SK-N-MC (cell line): ENCODE data around the gene CAMKK2.
"Not testable (repeated sequence)": the region's sequence is repeated elsewhere in the genome, so short reads cannot be mapped to it uniquely, and the experiment has no call there.

Experiments used
- DNase-seq: peaks from one replicate; pipeline ENCODE4 v3.0.0-alpha.2; 2011; ENCODE audit warnings: low read depth, low spot score
- H3K27ac ChIP-seq: fragments of 200-600 bp; sonication (generic); 2 replicates; pipeline ENCODE4 v1.5.1; 2016; ENCODE audit warnings: mixed run types
- H3K36me3 ChIP-seq: fragments of 200-600 bp; sonication (generic); 2 replicates; pipeline ENCODE4 v1.6.1; 2017; ENCODE audit warnings: antibody characterized with exemption, low read length, mixed read lengths; ENCODE audit not compliant: insufficient read depth
- H3K4me3 ChIP-seq: fragments of 200-600 bp; sonication (generic); 2 replicates; pipeline ENCODE4 v1.5.1; 2016
- H3K9ac ChIP-seq: fragments of 200-600 bp; sonication (generic); 2 replicates; pipeline ENCODE4 v1.8.0; 2017; ENCODE audit warnings: mixed run types, mixed read lengths; ENCODE audit not compliant: insufficient read length
- H3K9me3 ChIP-seq: fragments of 200-600 bp; sonication (generic); 2 replicates; pipeline ENCODE4 v1.6.1; 2017; ENCODE audit warnings: low read depth, mild to moderate bottlenecking, antibody characterized with exemption, low read length, moderate library complexity, mixed read lengths
- EZH2 ChIP-seq: fragments of 200-600 bp; sonication (generic); IDR thresholded peaks from one replicate; pipeline ENCODE4 v1.6.1; 2017; ENCODE audit warnings: antibody characterized with exemption
- FOXP2 ChIP-seq: optimal IDR thresholded peaks from 2 replicates; pipeline ENCODE3; 2011; ENCODE audit warnings: mild to moderate bottlenecking, moderate library complexity; ENCODE audit not compliant: insufficient read depth; ENCODE audit errors: extremely low read length, control extremely low read depth
- POLR2AphosphoS5 ChIP-seq: IDR thresholded peaks from 2 replicates; pipeline ENCODE4 v1.6.1; 2012; ENCODE audit warnings: mild to moderate bottlenecking, low read depth, low read length, borderline replicate concordance

Gene CAMKK2

DNA sequence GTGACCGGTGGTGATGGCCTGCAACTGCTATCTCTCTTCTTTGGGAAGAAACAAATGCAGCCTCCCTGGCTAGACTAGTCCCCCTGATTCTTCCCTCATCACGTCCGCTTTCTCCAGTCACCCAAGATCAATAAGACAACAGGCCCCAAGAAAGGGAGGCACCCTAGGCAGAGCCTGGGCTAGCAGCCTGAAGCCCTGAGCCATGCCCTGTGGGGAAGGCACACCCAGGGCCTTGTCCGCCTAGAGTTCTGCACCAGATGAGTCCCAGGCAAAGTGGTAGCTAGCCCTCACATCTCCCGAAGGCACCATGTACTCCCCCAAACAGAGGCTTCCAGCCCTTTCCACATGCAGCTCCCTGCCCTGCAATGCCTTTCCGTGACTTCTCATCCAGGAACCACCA, 35.1 kb downstream of the CAMKK2 start:
- no peak overlapping the region for H3K4me3 ChIP-seq
- H3K27ac ChIP-seq = no peak overlapping the region
- H3K9ac ChIP-seq = no peak overlapping the region
- H3K9me3 ChIP-seq = no peaks in the 10 kb centered on the region
- TF ChIP-seq EZH2 (no peak), FOXP2 (no peak), POLR2AphosphoS5 (no peak)
- peaks cover 51% of the 10 kb centered on the region for H3K36me3 ChIP-seq
- DNase-seq = no peak

DNA sequence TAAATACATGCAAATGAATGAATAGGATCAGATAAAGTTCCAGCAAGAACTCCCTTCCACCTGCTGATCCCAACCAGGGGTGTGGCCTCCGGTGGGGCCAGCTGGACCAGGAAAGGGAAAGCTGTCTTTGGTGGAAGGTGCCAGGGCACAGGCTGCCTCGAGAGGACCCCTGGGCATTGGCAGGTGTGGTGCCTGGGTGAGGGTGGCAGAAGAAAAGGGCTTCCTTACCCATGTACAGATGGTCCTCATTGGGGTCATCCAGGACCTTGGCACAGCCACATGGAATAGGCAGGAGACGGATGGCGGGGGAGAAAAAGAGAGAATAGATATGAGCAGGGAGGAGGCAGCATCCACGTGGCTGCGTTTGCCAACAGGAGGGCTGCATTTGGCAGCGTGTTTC, 36.4 kb downstream of the CAMKK2 start:
- no peak overlapping the region for H3K27ac ChIP-seq
- no peak overlapping the region for H3K9ac ChIP-seq
- peaks cover 58% of the 10 kb centered on the region for H3K36me3 ChIP-seq
- TF ChIP-seq POLR2AphosphoS5 (no peak), EZH2 (no peak), FOXP2 (no peak)
- no peaks in the 10 kb centered on the region for H3K9me3 ChIP-seq
- H3K4me3 ChIP-seq = no peak overlapping the region
- no peak for DNase-seq

DNA sequence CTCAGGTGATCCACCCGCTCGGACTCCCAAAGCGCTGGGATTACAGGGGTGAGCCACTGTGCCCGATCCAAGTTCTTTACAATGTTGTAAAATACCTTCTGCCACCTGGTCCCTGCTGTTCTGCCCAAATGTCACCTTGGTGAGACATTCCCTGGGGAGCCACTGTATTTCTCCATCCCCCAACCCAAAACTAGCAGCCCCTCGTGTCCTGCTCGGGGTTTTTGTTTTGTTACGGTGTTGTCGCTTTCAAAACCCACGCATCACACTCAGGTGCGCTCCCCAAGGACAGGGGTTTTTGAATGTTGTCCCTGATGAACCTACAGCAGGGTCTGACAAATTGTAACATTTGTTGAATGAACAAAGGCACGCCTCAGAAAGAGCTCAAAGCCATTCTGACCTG, 37.4 kb downstream of the CAMKK2 start:
- H3K4me3 ChIP-seq = no peak overlapping the region
- H3K36me3 ChIP-seq = peaks cover 64% of the 10 kb centered on the region
- no peak overlapping the region for H3K27ac ChIP-seq
- H3K9ac ChIP-seq = no peak overlapping the region
- TF ChIP-seq FOXP2 (no peak), POLR2AphosphoS5 (no peak), EZH2 (no peak)
- no peaks in the 10 kb centered on the region for H3K9me3 ChIP-seq
- no peak for DNase-seq

DNA sequence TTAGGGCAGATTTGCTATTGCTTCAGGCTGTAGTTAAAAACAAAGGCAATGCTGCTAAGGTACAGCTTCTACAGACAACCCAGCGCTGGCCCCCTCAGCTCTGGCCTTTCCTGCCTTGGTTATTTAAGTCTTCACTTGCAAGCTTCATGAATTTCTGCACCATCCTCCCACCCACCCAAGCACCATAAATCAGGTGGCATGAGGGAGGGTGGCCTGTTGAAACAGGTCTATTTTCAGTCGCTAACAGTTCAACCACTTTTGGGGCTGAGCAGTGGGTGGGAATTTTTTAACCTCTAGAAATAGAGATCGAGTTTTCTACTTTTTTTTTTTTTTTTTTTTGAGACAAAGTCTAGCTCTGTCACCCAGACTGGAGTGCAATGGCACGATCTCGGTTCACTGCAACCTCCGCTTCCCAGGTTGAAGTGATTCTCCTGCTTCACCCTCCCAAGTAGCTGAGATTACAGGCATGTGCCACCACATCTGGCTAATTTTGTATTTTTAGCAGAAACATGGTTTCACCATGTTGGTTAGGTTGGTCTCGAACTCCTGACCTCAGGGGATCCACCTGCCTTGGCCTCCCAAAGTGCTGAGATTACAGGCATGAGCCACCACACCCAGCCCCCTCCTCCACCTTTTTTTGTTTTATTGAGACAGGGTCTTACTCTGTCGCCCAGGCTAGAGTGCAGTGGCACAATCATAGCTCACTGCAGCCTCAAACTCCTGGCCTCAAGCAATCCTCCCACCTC, 38.6 kb downstream of the CAMKK2 start:
- H3K27ac ChIP-seq, H3K9ac ChIP-seq, DNase-seq, H3K4me3 ChIP-seq, H3K9me3 ChIP-seq: not testable (repeated sequence)
- peaks cover 64% of the 10 kb centered on the region for H3K36me3 ChIP-seq

DNA sequence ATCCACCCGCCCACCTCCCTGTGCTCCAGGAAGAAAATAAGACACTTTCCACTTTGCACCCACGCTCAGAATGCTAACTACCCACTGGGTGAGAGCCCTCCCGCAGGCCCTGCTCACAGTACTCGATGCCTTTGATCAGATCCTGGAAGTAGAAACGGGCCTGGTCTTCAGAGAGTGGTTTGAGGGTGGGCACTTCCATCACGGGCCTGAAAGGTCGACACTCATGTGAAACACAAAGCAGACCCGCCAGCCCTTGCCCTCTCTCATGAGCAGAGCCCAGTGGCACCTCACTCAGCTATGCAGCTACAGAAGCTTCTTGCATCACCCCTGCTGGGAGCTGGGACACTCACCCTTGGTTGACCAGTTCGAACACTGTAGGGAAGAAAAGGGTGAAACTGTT, 41.1 kb downstream of the CAMKK2 start:
- TF ChIP-seq FOXP2 (no peak), POLR2AphosphoS5 (no peak), EZH2 (no peak)
- no peak overlapping the region for H3K4me3 ChIP-seq
- no peak overlapping the region for H3K9ac ChIP-seq
- no peak for DNase-seq
- H3K36me3 ChIP-seq = peaks cover 67% of the 10 kb centered on the region
- no peaks in the 10 kb centered on the region for H3K9me3 ChIP-seq
- no peak overlapping the region for H3K27ac ChIP-seq

DNA sequence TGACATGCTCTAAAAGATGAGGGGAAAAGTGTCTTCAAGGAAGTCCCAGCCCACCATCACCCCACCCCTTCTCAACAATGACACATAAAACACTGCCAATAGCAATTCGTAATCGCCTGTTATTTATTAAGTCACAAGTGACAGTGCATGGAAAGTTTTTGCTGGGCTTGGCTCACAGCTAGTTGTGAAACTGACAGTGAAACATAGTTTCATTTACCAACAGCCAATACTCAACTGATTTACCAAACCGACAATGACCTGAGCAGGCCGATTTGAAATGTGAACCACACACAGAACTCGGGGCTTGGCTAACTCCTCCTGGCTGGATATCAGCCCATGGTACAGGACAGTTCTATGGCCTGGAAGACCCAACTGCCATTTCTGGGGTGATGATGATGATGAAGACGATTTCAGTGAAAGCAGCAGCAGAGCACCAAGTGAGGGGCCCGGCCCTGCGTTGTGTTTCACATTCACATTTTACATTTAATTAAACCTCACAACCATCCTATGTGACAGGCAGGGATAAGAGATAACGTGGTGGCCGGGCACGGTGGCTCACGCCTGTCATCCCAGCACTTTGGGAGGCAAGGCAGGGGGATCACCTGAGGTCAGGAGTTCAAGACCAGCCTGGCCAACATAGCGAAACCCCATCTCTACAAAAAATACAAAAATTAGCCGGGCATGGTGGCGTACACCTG, 42.7 kb downstream of the CAMKK2 start:
- TF ChIP-seq POLR2AphosphoS5 (no peak), FOXP2 (no peak), EZH2 (no peak)
- Histone ChIP-seq H3K27ac (no peak overlapping the region), H3K9ac (no peak overlapping the region), H3K9me3 (no peaks in the 10 kb centered on the region), H3K36me3 (peaks cover 67% of the 10 kb centered on the region), H3K4me3 (no peak overlapping the region)
- DNase-seq = no peak

DNA sequence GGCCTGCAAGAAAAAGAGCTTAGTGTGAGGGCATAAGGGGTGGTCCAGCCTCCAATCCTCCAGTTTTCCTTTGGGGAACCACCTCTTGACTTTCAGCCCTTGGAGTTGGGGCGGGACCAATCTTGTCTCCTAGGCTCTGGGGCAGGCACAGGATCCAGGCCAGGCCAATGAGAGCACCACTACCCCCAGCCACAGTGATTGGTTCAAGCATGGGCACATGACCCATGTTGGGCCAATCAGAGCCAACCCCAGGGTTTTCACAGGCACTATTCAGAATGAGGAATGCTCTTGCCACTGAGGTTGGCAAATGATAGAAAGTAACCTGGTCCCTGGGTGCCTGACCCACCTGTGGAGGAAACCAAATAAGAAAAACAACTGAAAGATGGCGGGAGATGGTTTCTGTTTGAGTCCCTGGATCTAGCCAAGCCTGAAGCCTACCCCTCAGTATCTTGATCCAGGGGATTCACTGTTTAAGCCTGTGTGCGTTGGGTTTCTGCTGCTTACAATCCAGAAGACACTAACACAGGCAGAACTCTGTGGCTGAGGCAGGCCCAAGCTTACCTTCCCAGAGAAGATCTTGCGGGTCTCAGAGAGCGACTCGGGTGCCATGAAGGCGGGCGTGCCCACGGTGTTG, 43.7 kb downstream of the CAMKK2 start:
- TF ChIP-seq EZH2 (no peak), FOXP2 (no peak)
- Histone ChIP-seq H3K9me3 (no peaks in the 10 kb centered on the region), H3K36me3 (peaks cover 72% of the 10 kb centered on the region), H3K27ac (no peak overlapping the region), H3K9ac (no peak overlapping the region), H3K4me3 (no peak overlapping the region)
- no peak for DNase-seq

DNA sequence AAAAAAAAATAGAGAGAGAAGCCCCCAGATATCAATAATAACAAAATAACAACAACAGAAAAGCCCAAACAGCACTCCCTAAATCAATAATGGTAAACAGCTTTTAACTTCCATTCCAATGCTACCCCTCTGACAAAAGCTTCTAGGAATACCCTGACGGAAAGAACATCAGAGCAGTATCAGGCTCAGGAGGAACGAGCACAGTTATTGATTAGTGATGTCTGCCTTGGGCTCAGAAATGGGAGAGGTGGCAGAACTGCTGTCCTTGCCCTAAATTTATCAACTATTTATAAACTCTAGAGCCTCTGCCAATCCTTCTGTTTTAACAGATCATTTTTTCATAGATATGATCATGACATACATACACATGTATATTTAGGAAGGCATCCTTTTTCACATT, 44.7 kb downstream of the CAMKK2 start:
- H3K36me3 ChIP-seq = peaks cover 71% of the 10 kb centered on the region

More for the DNA sequence above, 44.7 kb downstream of the CAMKK2 start:
- Histone ChIP-seq H3K9me3 (no peaks in the 10 kb centered on the region), H3K27ac (no peak overlapping the region), H3K4me3 (no peak overlapping the region), H3K9ac (no peak overlapping the region)
- TF ChIP-seq EZH2 = no peak
- no peak for TF ChIP-seq POLR2AphosphoS5
- TF ChIP-seq FOXP2 = no peak
- DNase-seq = no peak
